ENCODE results near the gene MMD. TPM values are rescaled to one million over a fixed set of nuclear protein-coding genes. Genes with fewer than 3 reads are reported as not detected.

Gene MMD
- total and polyA plus RNA-seq, 2 of the 13 experiments (the other 11 are each of a cell fraction or from before 2014, with no cell fraction given), result 121 to 225 TPM

GRCh38 chr17:55394357-55395021 lies 27.1 kb downstream of the MMD start (continued):
- TF ChIP-seq ZHX2 (IDR thresholded peaks at IDR 0.05; ENCODE audit: low read depth), result 0 out of 2 replicates have a peak, but pooled peaks have one; percentile 14
- TF ChIP-seq ZHX2 (CRISPR knock-in tag; IDR thresholded peaks at IDR 0.05; ENCODE audit: borderline replicate concordance), result no peak
- TF ChIP-seq PBX3 (CRISPR knock-in tag; IDR thresholded peaks at IDR 0.05; ENCODE audit: borderline replicate concordance), result no peak
